ENCODE data around the gene SRGAP3.

The SRGAP3 gene

GRCh38 chr3:8976540-8977182 lies 272.8 kb downstream of the SRGAP3 start:
- Histone ChIP-seq H3K36me3 (ENCODE audit: control insufficient read depth in 2 of 2, insufficient read depth in 1 of 2, low read length in 2 of 2) (no peaks in the 10 kb centered on the region), H3K27ac (ENCODE audit: extremely low read depth, low read depth, low read length) (no peak overlapping the region), H3K4me3 (ENCODE audit: low read depth, low read length) (no peak overlapping the region), H3K4me1 (ENCODE audit: control insufficient read depth, insufficient read depth, low read length) (no peaks in the 10 kb centered on the region), H3K9me3 (ENCODE audit: control insufficient read depth, insufficient read depth, low read depth, low read length) (no peaks in the 10 kb centered on the region; the same call in 1 of the 2 replicates)
- POLR2A ChIA-PET = no interaction called here
- TF ChIP-seq, protein P1, sequence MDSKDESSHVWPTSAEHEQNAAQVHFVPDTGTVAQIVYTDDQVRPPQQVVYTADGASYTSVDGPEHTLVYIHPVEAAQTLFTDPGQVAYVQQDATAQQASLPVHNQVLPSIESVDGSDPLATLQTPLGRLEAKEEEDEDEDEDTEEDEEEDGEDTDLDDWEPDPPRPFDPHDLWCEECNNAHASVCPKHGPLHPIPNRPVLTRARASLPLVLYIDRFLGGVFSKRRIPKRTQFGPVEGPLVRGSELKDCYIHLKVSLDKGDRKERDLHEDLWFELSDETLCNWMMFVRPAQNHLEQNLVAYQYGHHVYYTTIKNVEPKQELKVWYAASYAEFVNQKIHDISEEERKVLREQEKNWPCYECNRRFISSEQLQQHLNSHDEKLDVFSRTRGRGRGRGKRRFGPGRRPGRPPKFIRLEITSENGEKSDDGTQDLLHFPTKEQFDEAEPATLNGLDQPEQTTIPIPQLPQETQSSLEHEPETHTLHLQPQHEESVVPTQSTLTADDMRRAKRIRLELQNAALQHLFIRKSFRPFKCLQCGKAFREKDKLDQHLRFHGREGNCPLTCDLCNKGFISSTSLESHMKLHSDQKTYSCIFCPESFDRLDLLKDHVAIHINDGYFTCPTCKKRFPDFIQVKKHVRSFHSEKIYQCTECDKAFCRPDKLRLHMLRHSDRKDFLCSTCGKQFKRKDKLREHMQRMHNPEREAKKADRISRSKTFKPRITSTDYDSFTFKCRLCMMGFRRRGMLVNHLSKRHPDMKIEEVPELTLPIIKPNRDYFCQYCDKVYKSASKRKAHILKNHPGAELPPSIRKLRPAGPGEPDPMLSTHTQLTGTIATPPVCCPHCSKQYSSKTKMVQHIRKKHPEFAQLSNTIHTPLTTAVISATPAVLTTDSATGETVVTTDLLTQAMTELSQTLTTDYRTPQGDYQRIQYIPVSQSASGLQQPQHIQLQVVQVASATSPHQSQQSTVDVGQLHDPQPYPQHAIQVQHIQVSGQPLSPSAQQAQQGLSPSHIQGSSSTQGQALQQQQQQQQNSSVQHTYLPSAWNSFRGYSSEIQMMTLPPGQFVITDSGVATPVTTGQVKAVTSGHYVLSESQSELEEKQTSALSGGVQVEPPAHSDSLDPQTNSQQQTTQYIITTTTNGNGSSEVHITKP (tag by site-specific recombination; IDR thresholded peaks at IDR 0.05) = peak; percentile 77
- TF ChIP-seq WT1 (tag by site-specific recombination; IDR thresholded peaks at IDR 0.05) = no peak
- CTCF ChIA-PET = interaction anchor here (1.3 to 3.9 kb wide), 3 partner anchors 10 to 326 kb away, joined by 5 to 28 read pairs (median 13); no protein-coding TSS in a partner anchor

GRCh38 chr3:8975081-8976020 lies 274.1 kb downstream of the SRGAP3 start:
- CTCF ChIA-PET = interaction anchor here (1.2 to 11.7 kb wide), 5 partner anchors 11 to 327 kb away, joined by 4 to 136 read pairs (median 5); no protein-coding TSS in a partner anchor
- POLR2A ChIA-PET = no interaction called here
- no peaks in the 10 kb centered on the region for H3K4me1 ChIP-seq (ENCODE audit: control insufficient read depth, insufficient read depth, low read length)
- TF ChIP-seq ZNF146 (tag by site-specific recombination; IDR thresholded peaks at IDR 0.05) (no peak), ZBTB26 (tag by site-specific recombination; optimal IDR thresholded peaks at IDR 0.05) (no peak), ZNF560 (tag by site-specific recombination; IDR thresholded peaks at IDR 0.05; ENCODE audit: borderline replicate concordance) (no peak), ZNF830 (tag by site-specific recombination; IDR thresholded peaks at IDR 0.05; ENCODE audit: low read depth) (no peak), ZNF266 (tag by site-specific recombination; IDR thresholded peaks at IDR 0.05; ENCODE audit: low read depth) (no peak), ZFP69B (tag by site-specific recombination; IDR thresholded peaks at IDR 0.05) (no peak), ZSCAN23 (tag by site-specific recombination; IDR thresholded peaks at IDR 0.05) (no peak), BCL11B (tag by site-specific recombination; IDR thresholded peaks at IDR 0.05; ENCODE audit: low read depth) (no peak), ZSCAN5A (tag by site-specific recombination; IDR thresholded peaks at IDR 0.05) (no peak), ZNF549 (tag by site-specific recombination; IDR thresholded peaks at IDR 0.05) (no peak), EGR2 (tag by site-specific recombination; IDR thresholded peaks at IDR 0.05; ENCODE audit: low read depth) (no peak), ZNF140 (tag by site-specific recombination; IDR thresholded peaks at IDR 0.05) (no peak), ZNF19 (tag by site-specific recombination; IDR thresholded peaks at IDR 0.05; ENCODE audit: low read depth) (no peak)
- TF ChIP-seq, protein P2, sequence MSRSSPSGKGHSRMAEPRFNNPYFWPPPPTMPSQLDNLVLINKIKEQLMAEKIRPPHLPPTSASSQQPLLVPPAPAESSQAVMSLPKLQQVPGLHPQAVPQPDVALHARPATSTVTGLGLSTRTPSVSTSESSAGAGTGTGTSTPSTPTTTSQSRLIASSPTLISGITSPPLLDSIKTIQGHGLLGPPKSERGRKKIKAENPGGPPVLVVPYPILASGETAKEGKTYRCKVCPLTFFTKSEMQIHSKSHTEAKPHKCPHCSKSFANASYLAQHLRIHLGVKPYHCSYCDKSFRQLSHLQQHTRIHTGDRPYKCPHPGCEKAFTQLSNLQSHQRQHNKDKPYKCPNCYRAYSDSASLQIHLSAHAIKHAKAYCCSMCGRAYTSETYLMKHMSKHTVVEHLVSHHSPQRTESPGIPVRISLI (tag by site-specific recombination; IDR thresholded peaks at IDR 0.05) = no peak
- TF ChIP-seq, protein P3, sequence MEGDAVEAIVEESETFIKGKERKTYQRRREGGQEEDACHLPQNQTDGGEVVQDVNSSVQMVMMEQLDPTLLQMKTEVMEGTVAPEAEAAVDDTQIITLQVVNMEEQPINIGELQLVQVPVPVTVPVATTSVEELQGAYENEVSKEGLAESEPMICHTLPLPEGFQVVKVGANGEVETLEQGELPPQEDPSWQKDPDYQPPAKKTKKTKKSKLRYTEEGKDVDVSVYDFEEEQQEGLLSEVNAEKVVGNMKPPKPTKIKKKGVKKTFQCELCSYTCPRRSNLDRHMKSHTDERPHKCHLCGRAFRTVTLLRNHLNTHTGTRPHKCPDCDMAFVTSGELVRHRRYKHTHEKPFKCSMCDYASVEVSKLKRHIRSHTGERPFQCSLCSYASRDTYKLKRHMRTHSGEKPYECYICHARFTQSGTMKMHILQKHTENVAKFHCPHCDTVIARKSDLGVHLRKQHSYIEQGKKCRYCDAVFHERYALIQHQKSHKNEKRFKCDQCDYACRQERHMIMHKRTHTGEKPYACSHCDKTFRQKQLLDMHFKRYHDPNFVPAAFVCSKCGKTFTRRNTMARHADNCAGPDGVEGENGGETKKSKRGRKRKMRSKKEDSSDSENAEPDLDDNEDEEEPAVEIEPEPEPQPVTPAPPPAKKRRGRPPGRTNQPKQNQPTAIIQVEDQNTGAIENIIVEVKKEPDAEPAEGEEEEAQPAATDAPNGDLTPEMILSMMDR (tag by site-specific recombination; IDR thresholded peaks at IDR 0.05) = no peak
- TF ChIP-seq, protein P1 (tag by site-specific recombination; IDR thresholded peaks at IDR 0.05) = no peak
- H3K4me3 ChIP-seq (ENCODE audit: low read depth, low read length) = no peak overlapping the region
- no peaks in the 10 kb centered on the region for H3K36me3 ChIP-seq (ENCODE audit: control insufficient read depth in 2 of 2, insufficient read depth in 1 of 2, low read length in 2 of 2)
- H3K9me3 ChIP-seq (ENCODE audit: control insufficient read depth, insufficient read depth, low read depth, low read length) = no peaks in the 10 kb centered on the region; the same call in 1 of the 2 replicates
- no peak overlapping the region for H3K27ac ChIP-seq (ENCODE audit: extremely low read depth, low read depth, low read length)
